HG03175 (cell line): ENCODE measurements around the gene AKT1.
"Not testable (repeated sequence)": the region's sequence is repeated elsewhere in the genome, so short reads cannot be mapped to it uniquely, and the experiment has no call there.

Experiments
- ATAC-seq: cut with Tn5 transposase; IDR thresholded peaks from one replicate; pipeline ENCODE4 v1.9.1; 2021; ENCODE audit warnings: mild to moderate bottlenecking, moderate library complexity; ENCODE audit not compliant: unreplicated experiment

Gene AKT1

DNA sequence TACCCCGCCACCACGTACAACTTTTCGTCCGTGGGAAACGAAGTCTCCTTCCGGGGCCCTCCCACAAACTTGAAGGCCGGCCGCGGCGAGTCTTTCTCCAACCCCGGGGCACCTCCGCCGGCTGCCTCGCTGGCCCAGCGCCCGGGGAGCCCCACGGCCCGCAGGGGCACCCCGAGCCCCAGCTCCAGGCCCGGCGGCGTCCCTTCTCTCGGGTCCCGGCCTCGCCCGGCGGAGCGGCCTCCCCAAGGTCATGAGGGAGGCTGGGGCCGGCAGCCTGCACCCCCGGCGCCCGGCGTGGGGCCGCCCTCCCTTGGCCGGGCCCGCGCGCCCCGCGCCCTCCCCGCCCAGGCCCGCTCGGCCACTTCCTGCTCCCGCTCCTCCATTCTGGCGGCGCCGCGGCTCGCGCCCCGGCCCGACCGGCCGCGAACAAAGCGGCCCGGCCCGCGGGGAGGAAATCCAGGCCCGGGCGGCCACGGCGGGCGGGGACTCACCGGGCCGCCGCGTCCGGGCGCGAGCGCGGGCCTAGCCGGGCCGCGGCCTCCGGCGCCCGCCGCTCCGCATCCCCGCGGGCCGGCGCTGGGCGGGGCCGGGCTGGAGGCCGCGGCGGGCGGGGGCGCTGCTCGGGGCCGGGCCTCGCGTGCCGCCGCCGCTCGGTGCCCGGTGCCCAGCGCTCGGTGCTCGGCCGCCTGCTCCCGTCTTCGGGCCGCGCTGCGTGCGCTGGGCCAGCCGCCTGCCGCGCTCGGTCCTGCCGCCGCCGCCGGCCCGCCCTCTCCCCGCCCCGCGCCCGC lies at the start of gene AKT1:
TSS of gene AKT1 (minus strand) at position 756 of the 788 bp plus-strand sequence. CDS start 3,105 bp downstream, outside the sequence.
- ATAC-seq: peak; percentile 44

DNA sequence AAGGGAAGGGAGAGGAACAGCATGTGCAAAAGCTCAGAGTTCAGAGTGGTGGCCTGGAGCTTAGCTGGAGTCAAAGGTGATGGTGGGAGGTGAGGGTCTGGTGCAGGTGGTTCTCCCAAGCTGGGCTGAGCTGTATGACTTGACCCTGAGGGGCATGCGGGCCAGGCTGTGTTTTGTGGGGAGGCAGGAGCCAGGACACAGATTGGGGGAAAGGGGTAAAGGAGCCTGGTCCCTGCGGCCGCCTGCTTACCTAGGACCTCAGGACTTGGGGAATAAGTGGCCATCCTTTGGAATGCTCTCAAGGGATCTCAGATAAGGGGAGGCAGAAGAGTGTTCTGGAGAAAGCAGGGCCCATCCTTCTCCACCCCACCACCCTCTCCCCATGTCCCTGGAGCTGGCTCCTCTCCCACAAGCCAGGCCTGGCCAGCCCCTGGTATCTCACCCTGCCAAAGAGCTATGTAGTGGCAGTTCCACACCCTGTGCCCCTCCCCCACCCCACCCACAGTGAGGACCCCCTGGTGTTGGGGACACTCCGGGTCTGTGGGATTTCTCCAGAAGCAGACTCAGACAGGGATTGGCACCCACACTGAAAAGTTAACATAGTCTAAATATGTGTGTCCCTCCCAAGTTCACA lies 49.6 kb upstream of the AKT1 start:
- ATAC-seq: no peak

DNA sequence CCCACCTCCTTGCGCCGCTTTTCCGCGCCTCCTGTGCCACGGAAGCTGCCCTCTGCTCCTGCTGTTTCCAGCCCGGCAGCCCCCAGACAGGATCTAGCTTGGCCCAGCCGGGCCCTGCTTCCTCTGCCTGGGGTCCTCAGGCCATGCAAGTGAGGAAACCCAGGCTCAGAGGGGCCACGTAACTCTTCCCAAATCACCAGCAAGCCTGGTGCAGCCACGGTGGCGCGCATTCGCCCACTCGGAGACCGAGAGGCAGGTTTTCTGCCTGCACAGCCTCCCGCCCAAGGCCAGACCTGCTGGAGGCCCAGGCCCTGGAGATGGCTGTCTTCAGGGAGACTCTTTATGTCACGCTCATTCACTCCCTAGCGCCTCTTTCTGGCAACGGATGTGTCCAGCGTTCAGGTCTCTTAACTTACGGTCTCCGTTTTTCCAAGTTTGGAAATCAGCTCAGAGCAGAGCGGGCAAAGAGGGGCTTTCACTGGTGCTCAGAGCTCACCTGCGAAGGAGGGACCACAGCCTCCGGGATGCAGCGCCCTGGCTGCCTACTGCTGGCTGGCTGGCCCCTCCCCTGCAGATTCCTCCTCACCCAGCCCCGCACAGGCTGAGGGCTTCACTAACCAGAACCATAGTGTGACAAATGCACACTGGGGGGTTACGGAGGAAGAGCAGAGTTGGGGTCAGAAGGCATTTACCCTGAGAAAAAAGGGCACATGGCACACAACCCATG lies 48.9 kb upstream of the AKT1 start:
- no peak for ATAC-seq

DNA sequence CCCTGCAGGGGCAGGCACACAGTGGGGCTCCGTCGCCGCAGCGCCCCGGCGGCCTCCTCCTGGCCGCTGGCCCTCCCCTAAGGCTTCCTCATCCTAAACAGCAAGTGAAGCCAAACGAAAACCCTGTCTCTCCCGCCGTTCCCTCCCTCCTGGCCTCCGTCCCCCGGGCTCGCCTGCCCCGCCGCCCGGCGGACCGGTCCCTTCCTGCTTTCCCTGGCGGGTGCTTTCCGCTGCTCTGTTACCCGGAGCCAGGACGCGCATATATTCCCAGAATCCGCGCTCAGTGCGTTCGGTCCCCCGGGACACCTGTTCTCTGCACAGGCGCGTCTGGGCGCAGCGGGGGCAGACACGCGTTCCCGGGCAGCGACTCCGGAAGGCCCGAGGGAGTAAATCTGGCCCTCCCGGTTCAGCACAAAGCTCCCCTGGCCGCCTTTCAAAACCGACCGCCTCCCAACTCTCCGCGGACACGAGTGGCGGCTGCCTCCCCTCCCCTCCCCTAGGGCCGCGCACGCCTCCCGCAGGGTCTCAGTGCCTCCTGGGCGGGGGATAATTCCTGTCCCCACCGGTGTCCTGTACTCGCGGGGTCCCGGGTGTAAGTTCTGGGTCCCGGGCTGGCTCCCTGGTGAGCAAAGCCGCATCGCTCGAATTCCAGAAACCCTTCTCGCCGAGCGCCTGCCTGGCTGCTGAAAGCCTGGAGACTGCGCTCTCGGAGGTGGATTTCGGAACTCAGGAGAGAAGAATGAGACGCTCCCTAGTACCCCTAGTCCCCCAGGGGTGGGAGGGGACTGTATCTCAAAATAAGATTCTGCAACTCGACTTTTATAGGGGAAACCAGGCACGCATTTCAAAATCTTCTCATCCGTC lies 48.1 kb upstream of the AKT1 start:
- no peak for ATAC-seq

DNA sequence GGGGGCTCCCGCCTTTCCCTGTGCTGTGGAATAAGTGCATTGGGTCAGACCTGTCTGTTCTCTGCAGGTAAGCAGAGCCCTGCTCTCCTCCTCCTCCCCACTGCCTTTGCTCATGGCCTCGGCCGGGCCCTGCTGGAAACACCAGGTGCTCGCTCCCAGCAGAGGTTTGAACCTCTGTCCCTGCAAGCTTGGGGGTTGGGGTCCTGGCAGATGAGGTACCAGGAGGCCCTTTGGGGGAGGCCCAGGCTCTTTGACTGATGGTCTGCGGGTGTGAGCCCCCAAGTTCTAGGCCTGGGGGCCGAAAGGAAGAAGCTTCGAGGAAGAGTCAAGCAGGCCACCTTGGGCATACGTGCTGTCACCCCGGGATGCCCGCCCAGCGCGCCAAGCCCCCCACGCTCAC lies 47.5 kb upstream of the AKT1 start:
- ATAC-seq: no peak

DNA sequence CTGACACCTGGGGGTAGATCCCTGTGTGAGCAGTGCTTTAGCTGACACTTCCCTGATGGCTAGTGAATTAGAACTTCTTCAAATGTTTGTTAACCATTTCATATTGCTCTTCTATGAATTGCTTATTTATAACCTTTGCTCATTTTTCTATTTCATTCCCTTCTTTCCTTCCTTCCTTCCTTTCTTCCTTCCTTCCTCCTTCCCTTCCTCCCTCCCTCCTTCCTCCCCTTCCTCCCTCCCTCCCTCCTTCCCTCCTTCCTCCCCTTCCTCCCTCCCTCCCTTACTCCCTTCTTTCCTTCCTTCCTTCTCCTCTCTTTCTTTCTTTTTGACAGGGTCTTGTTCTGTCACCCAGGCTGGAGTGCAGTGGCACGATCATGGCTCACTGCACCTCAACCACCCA lies 46.2 kb upstream of the AKT1 start:
- no peak for ATAC-seq

DNA sequence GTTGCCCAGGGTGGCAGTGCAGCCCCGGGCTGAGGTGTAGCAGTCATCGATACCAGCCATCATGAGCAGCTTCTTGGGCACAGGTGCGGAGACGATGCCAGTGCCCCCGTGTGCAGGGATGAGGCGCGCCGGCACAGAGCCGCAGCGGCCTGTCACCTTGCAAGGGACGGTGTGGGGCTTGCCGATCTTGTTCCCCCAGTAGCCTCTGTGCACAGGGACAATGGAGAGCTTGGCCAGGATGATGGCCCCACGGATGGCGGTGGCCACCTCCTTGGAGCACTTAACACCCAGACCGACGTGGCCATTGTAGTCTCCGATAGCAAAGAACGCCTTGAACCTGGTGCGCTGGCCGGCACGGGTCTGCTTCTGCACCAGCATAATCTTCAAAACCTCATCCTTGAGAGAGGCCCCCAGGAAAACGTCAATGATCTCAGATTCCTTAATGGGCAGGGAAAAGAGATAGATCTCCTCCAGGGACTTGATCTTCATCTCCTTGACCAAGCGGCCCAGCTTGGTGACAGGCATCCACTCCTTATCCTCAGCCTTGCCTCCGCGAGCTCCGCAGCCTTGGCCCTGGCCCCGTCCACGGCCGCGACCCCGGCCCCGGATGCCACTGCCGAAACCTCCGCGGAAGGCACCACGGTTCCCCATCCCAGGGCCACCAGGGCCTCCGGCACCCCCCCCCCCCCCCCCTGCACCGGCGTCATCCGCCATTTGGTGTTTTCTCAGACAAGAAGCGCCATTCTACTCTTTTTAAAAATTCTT lies 40.8 kb upstream of the AKT1 start:
- not testable (repeated sequence) for ATAC-seq

DNA sequence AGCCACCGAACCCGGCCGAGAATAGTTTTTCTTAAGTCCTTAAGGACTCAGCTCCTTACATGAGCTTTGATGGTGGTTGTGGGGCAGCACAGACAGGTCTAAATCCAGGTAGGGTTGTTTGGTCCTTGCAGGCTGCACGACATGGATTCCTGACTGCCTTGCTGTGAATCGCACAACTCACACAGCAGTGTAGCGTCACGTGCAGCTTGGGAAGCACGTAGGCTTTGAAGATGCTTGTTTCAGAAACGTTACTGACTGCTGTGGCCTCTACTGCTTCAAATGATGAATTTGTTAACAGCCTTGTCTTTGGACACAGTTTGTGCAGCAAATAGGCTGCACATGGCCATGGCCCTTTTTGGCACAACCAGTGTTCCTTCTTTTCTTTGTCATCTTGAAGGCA lies 35.2 kb upstream of the AKT1 start:
- no peak for ATAC-seq

DNA sequence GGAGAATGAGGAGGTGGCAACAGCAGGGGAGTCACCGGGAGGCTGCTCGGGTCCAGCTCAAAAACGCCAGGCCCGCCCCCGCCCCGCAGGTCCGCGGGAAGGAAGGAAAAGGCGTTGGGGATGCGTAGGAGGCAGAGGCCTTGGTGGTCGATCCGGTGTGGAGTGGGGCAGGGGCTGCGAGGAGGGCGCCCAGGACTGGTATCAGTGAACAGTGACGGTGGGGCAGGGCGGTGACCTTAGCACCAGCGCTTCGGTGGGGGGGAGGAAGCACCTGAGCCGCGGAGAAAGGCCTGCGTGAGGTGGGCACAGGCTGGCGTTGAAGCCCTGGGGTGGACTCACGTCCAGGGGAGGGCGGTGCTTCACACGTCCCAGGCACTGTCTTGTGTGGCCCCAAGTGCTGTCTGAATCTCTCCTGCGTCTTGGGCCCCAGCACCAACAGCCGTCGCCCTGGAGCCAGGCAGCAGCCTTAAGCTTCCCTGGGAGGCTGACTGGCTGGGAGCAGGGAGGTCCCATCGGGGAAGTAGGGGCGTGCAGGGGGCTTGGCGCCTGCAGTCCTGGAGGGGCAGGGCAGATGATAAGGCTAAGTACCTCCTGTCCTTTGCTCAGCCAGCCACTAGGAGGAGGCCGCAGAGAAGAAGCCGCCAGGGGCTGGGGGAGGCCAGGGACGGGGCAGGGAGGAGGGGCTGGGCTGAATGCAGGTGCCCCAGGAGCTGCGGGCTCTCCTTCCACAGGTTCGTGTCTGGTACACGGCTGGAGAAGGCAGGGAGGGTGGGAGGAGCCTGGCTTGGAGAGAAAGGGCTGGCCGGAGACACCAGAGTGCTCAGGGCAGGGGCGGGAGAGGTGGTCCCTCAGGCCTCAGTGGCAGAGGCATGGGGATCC lies 31.9 kb upstream of the AKT1 start:
- peak; percentile 41 for ATAC-seq

DNA sequence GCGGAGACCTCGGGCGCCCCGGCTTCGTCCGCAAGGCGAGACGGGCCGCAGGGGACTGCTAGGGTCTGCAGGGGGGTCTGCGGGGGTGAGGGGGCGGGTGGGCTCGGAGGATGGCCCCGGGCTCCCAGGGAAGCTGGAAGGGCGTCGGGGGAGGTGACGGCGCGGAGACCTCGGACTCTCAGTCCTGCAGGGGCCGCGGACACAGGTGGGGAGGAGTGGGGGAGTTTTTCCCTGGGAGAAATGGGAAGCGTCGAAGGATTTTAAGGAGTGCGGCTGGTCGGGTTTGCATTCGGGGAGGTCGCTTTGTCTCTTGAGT lies 31.3 kb upstream of the AKT1 start:
- ATAC-seq: no peak

DNA sequence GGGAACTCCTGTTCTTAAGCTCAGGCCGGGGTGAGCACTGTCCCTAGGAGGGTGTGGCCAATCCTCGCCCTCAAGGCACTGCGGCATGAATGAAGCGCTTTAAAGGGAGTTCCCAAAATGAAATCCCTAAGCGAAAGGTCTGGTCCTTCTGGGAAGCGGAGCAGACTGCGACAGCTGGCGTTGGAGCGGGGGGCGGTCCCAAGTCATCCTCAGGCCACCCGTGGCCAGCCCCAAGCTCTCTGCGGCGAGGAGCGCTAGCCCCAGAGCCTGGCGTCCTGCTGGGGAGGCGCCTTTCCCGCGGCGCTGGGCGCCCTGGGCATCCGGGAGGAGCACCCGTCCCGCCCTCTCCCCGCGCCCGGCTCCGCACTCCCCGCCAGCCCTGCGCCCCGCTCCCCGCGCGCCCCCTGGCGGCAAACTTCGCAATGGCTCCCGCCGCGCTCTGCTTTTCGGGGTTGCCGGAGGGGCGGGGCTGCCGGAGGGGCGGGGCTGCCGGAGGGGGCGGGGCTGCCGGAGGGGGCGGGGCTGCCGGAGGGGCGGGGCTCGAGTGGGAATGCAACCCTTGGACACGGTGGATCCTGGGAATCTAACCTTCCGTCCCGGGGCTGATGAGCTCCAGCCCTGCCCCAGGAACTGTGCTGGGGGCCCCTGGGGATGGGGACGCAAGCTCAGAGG lies 30.8 kb upstream of the AKT1 start:
- peak; percentile 77 for ATAC-seq

DNA sequence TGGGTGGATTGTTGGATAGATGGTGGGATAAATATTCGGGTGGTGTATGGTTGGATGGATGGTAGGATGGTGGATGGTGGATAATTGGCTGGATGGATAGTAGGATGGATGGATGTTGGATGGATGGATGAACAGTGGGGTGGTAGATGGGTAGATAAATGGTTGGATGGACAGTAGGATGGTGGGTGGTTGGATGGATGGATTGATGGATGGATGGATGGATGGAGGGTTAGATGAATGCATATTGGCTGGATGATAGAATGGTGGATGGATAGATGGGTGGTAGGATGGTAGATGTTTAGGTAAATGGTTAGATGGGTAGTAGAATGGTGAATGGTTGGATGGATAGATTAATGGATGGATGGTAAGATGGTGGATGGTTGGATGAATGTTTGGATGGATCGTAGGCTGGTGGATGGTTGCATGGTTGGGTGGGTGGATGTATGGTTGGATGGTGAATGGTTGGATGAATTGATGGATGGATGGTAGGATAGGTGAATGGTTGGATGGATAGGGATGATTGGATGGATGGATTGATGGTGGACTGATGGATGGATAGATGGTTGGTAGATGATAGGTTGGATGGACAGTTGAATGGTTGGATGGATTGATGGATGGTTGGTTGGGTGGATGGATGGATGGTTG lies 28.9 kb upstream of the AKT1 start:
- no peak for ATAC-seq

DNA sequence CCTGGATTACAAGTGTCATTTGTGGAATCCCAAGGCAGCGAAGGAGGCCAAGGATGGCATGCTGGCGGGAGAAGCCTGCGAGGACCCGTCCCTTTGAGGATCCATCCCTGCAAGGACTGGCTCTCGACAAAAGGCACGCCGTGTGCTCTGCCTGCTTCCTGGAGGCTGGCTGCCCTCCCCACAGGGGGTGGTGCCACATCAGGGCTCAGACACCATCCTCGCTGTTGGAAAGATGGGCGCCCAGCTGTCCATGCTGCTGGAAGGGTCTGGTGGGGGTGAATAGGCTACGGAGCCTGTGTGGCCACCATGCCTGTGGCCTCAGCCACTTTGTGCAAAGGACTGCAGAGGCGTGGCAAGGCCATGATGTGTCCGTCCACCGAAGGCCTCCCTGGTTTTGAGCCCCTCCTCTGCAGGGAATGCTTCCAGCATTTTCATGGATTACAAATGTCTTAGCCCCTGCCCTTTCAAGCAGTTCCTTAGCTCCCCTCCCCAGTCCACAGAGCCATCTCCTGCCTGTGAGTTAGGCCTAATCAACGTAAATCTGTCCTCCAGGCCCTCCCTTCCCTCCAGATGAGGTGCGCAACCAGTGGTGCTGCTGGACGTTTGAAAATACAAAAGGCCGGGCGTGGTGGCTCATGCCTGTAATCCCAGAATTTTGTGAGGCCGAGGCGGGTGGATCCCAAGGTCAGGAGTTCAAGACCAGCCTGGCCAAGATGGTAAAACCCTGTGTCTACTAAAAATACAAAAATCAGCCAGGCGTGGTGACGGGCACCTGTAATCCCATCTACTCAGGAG lies 27.5 kb upstream of the AKT1 start:
- ATAC-seq: no peak

DNA sequence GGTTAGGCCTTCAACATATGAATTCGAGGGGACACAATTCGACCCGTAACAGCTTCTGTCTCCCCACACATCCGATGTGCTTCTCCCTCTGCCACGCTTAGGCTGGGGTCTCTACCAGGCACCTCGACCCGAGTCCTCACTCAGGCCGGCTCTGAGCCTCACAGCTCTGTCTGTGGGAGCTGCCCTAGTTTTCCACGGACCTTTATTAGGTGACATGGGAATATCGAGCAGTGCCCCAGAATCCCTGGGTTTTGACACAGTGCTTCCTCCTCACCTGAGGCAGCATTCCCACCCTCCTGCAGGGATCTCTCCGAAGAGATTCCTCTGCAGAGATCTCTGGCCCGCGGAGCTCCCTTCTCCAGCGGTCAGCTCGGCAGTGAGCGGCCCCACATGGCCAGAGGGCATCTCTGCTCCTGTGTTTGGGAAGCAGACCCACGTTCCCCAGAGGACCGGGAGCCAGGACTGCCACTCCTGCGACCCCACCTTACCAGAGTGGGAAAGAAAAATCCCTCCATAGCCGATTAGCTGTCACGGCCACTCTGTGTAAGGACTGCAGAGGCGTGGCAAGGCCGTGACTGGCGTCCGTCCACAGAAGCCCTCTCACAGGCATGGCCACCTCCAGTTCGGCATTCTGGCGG lies 26.5 kb upstream of the AKT1 start:
- no peak for ATAC-seq

DNA sequence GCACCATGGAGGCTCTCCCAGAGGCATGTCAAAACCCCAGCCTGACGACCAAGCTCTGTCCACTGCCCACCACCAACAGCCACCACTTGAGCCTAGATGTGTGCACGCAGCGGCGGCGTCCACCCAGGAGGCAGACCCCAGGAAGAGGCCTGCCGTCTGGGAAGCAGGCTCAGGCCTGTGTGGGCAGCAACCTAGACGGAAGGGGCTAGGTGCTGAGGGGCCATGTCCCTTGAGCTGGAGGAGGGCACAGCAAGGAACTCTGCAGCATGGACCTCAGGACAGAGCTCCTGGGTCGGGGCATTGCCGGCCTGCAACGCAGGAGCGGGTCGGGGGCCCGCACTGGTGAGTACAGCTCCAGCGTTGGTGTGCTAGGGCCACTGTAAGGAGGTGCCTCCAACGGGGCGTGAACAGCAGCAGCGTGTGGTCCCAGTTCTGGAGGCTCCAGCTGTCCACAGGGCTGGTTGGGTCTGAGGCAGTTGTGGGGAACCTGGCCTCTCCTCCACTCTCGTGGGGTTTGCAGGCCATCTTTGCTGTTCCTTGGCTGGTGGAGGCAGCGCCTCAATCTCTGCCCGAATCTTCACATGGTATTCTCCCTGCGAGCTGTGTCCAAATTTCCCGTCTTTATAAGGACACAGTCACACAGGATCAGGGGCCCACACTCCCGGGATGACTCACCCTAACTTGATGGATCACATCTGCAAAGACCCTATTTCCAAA lies 25.8 kb upstream of the AKT1 start:
- no peak for ATAC-seq

DNA sequence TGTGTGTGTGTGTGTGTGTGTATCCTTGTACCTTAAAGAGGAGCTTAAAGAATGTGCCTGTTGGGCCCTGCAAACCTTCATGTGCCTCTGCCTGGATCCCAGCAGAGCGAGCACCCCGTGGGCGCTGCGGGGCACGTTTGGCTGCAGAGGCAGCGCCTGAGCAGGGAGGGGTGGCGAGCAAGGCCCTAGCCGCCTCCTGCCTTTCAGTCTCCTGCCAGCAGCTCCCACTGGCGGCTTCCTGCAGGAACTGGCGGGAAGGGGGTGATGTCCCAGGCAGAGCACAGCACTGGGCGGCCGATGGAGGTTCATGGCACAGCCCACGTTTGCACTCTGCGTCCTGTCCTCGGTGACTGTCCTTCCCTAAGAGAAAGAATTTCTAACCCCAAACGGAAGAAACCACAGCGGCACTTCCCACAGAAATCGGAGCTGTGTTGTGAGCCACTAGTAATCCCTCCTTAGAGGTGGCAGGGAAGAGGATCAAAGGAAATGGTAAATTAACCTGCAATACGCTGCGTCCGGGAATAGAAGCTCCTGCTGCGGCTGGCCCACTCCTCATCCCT lies 25.2 kb upstream of the AKT1 start:
- ATAC-seq: no peak
